Stimulated activated CD4-positive, alpha-beta T cell treated with anti-CD3 and anti-CD28 coated beads, Interleukin-15, amount 100 ng/mL, for 24 hours (primary cell): ENCODE data around the gene CDC14A.
"Not testable (repeated sequence)": the region's sequence is repeated elsewhere in the genome, so short reads cannot be mapped to it uniquely, and the experiment has no call there.

Experiments
- DNase-seq: peaks from one replicate; pipeline ENCODE4 v3.0.0-alpha.2; 2020

The CDC14A gene

GRCh38 chr1:100366209-100366525, 13.9 kb downstream of the CDC14A start:
- no peak for DNase-seq

DNA sequence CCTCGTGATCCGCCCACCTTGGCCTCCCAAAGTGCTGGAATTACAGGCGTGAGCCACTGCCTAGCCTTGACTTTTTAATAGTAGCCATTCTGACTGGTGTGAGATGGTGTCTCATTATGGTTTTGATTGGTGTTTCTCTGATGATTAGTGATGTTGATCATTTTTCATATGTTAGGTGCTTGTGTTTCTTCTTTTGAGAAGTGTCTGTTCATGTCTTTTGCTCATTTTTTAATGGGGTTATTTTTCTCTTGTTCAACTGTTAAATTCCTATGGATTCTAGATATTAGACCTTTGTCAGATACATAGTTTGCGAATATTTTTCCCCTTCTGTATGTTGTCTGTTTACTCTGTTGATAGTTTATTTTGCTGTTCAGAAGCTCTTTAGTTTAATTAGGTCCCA, 17.0 kb downstream of the CDC14A start:
- not testable (repeated sequence) for DNase-seq

- DNase-seq, result not testable (repeated sequence)
These were observed 21.6 kb downstream of the CDC14A start for GRCh38 chr1:100373953-100374352.

DNA sequence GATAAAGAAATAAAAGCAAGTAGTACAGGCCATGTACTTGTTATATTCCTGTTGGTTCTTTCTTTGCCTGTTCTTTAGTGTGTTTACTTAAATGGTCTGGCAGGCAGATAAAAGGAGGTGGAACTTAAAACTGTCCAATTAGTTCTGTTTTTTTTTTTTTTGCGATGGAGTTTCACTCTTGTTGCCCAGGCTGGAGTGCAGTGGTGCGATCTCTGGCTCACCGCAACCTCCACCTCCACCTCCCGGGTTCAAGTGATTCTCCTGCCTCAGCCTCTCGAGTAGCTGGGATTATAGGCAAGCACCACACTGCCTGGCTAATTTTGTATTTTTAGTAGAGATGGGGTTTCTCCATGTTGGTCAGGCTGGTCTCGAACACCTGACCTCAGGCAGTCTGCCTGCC, 24.6 kb downstream of the CDC14A start:
- not testable (repeated sequence) for DNase-seq

- DNase-seq, result no peak
These were observed 25.5 kb downstream of the CDC14A start for GRCh38 chr1:100377590-100378361.

DNA sequence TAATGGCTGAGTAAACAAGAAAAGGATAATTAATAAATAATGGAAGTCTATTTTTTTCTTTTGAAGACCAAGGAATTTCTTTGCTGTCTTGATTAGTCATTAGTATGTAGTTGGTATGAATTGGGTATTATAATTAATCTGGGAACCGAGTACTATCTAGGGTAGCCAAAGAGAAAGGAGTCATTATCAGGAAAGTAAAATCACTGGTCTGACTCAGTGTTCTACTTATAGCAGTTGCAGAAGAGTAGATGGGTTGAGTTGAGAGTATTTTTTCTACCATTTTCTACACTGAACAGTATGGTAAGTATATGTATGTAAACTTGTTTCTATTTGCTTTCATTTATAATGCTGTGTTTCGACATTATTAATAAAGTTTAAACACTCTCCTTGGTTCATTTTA, 26.6 kb downstream of the CDC14A start:
- DNase-seq, result no peak

GRCh38 chr1:100380635-100381034, 28.3 kb downstream of the CDC14A start:
- DNase-seq, result no peak

DNA sequence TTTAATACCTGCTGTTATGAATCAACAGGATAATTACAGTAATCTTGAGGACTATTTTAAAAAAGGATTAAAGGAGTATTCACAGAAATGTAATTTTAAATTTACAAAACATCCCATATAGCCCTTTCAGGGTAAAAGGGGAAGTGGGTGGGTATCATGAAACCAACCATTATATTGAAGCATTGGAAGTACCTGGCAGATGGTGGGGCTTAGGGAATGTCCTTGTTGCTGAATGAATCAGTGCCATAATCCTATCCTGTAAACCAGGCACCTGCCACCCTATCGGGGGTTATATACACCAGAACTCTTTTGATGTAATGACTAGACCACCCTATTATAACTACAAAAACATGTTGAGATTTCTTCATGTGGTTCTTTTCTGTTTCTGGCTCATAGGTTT, 30.4 kb downstream of the CDC14A start:
- no peak for DNase-seq

GRCh38 chr1:100383743-100384405, 31.6 kb downstream of the CDC14A start:
- no peak for DNase-seq

DNA sequence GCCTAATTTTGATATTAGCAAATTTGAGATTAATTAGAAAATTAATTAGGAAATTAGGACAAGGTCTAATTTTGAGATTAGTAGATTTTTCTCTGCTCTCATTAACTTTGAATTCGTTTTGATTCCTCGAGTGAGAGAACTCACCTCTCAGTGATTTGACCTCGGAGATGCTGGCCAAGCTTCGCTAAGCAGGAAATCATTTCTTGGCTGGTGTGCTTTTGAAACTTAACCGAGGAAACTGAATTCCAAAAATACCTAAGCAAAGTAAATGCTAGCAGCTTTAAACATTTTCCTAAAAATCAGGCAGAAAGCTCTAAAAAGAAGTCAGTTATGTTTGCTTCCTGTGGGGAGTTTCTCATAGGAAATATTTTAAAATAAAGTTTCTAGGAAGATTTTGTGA, 34.9 kb downstream of the CDC14A start:
- no peak for DNase-seq

DNA sequence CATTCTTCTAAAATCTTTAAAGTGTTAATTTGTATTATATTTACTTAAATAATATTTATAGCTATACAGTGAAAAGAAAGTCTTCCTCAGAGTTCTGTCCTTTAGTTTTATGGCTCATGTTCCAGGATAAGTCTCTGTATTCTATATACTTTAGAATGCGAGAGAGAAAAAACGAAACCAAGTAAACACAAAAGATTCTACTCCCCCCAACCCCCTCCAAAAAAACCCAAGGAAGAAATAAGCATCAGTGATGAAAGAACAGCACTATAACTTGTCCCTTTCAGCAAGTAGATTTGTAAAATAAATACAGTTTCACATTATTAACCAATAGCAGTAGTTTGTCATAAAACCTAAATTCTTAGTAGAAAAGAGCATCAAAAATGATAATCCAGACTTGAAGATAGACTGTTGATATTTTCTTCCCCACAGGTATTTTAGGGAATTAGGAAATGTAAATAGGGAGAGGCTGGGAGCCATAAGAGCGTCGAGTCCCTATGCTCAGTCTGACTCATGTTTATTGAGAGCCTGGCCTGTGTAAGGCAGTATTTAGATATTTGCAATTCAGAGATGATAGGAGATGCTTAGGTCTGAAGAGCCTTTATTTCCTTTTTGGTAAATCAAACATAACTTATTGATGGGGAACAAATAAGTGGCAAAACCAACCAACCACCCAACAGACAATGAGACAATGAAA, 35.5 kb downstream of the CDC14A start:
- DNase-seq, result no peak

GRCh38 chr1:100390531-100390930, 38.2 kb downstream of the CDC14A start:
- no peak for DNase-seq

DNA sequence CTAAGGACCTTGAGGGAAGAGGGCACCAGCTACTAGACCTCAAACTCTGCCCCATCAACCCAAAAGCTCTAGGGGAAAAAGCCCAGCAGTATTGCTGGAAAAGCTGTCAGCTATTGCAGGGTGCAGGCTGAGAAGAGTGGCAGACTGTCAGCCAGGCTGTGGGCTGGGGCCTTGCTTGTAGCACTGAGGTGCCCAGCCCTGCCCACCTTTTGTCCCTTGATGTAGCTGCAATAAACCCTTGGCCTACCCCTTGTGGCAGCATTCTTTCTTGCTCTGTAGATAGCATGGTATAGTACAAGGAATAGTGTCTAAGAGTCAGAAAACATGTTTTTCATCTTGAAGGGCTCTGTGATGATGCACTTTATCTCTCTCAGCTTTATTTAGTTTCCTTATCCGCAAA, 39.4 kb downstream of the CDC14A start:
- DNase-seq, result no peak

DNA sequence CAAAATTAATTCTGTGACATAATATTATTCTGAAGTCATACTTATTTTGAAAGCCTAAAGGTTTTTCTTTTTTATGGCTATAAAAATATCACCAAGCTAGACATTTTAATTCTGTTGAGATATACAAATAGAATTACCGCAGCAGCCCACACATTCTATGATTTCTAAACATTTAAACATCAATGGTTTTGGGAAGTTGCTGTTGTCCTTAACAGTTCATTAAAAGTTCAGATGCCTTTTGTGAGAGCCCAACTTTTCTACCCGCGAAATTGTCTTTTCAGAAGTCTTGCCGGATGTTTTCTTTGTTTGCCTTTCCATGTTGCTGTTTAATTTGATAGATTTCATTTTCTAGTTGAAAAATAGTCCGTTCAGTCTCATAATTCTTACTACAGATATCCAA, 40.5 kb downstream of the CDC14A start:
- DNase-seq, result no peak

DNA sequence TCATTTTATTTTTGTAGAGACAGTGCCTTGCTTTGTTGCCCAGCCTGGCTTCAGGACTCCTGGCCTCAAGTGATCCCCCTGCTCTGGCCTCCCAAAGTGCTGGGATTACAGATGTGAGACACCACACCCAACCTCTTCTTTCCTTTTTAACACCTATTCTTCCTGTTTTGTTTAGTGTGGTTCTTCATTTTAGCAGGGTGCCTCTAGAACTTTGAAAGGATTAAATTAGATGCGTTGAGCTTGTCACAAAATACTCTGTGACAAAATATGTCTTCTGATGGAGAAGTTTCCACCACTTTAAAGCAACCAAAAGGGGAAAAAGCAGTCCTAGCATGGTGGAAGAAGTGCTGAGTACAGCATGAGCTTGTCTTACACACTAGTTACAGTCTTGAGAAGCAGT, 42.0 kb downstream of the CDC14A start:
- no peak for DNase-seq

GRCh38 chr1:100395913-100396312, 43.6 kb downstream of the CDC14A start:
- DNase-seq, result no peak

- no peak for DNase-seq
These were observed 44.3 kb downstream of the CDC14A start for GRCh38 chr1:100396651-100397050.

GRCh38 chr1:100397681-100398080, 45.4 kb downstream of the CDC14A start:
- DNase-seq, result no peak

DNA sequence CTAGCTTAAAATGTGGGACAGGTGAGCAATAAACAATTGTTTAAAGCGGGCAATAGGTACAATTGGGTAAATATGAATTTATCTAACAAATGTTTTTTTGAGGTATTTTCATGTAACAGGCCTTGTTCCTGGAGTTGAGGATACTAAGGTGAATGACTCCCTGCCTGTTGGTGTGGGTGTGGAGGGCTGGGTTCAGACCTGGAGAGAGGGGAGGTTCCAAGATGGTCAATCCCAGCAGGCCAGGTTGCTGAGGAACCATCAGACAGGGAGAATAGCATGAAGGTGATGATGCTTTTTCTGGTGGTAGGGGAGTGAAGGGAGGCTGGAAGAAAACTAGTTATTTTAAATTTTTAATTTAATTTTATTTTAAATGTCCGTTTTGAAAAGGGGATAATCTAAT, 46.3 kb downstream of the CDC14A start:
- DNase-seq, result no peak

DNA sequence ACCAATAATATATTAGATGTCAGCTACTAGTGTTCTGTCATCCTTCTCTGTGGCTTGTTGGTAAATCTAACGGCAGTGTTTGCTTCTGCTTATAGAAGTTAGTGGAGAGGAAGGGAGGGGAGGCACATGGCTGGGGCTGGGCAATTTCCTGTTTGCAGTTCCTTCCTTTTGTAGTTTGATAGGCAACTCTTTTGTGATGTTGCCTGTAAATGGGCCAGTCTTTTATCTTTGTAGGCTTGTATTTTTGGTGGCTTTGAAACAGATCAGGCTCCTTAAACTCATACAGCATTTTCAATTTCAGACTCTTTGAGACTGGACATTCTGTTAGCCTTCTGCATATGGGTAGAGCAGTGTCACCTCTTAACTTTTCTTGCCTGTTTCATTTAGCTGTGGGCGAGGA, 48.1 kb downstream of the CDC14A start:
- peak; percentile 55 for DNase-seq

DNA sequence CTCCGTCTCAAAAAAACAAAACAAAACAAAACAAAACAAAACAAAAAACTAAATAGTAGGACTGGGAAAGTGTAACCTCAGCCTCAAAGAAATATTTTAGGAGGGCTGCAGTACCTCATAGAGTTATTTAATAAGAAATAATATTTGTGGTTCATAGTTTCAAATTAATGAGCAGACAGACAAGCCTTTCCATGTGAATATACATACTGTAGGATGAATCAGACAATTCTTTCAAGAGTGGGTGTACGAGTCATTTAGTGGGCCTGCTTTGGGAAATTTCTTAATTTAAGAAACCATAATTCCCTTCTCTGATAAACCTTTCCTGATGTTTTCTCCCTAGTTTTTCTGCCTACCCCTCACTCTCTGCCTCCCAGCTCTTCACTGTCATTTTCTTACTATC, 52.5 kb downstream of the CDC14A start:
- DNase-seq, result no peak

GRCh38 chr1:100405902-100406301, 53.6 kb downstream of the CDC14A start:
- not testable (repeated sequence) for DNase-seq

GRCh38 chr1:100407390-100407789, 55.1 kb downstream of the CDC14A start:
- DNase-seq, result not testable (repeated sequence)

DNA sequence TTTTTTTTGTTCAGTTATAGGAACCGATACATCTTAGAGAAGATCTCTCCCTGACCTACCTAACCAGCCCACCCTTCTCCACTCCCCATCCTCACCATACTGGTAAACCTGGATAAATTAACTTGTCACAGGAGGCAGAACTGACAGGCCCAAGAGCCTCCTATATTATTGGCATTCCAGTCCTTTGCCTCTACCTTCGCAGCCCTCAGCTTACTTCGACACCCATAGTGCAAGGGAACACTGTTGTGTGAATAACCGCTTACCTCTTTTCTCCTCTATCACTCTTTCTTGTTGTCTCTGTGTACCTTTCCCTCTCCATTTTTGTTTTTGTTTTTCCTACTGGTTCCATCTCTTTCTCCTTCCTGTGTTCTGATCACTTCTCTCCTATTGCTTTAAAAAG, 58.7 kb downstream of the CDC14A start:
- DNase-seq, result no peak
